NOMO-1 treated with dmso at 0.1 percent for 144 hours (cell line): ENCODE data around the gene PNCK.

Experiments used
- DNase-seq: peaks from one replicate; lab custom pipeline; 2025; ENCODE audit not compliant: unreplicated experiment; lab: John Stamatoyannopoulos, UW

The PNCK gene

DNA sequence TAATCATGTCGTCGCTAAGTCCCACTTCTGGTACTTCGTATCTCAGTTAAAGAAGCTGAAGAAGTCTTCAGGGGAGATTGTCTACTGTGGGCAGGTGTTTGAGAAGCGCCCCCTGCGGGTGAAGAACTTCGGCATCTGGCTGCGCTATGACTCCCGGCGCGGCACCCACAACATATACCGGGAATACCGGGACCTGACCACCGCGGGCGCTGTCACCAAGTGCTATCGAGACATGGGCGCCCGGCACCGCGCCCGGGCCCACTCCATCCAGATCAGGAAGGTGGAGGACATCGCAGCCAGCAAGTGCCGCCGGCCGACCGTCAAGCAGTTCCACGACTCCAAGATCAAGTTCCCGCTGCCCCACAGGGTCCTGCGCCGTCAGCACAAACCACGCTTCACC lies 11.3 kb downstream of the PNCK start:
- no peak for DNase-seq

GRCh38 chrX:153659268-153659667 lies 14.3 kb downstream of the PNCK start:
- DNase-seq = no peak

GRCh38 chrX:153657161-153657560 lies 16.5 kb downstream of the PNCK start:
- no peak for DNase-seq

GRCh38 chrX:153653556-153653955 lies 20.1 kb downstream of the PNCK start:
- DNase-seq = no peak

- DNase-seq = no peak
Observed at GRCh38 chrX:153651540-153652079, 22.0 kb downstream of the PNCK start.

GRCh38 chrX:153650959-153651358 lies 22.7 kb downstream of the PNCK start:
- no peak for DNase-seq

DNA sequence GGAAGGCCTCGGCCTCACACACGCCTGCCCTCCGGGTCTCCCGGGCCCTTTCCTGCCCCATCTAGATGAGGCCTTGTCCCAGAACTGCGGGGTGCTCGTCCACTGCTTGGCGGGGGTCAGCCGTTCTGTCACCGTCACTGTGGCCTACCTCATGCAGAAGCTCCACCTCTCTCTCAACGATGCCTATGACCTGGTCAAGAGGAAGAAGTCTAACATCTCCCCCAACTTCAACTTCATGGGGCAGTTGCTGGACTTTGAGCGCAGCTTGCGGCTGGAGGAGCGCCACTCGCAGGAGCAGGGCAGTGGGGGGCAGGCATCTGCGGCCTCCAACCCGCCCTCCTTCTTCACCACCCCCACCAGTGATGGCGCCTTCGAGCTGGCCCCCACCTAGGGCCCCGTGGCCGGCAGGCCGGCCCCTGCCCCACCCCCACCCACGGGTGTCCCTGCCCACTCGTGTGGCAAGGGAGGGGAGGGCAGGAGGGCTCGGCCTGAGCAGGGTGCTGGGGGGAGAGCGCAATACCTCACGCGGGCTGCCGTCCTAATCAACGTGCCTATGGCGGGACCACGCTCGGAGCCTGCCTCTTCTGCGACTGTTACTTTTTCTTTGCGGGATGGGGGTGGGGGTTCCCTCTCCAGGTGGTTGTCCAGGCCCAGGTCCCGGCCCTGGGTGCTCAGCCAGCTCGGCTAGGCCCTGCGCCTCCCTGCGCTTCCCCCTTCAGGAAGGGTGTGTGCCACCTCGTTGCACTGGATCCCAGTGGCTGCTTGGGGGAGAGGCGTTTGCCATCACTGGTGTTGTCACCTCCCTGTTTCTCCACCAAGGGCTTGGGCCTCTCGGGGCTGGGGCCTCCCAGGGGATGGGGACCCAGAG lies 23.5 kb downstream of the PNCK start:
- no peak for DNase-seq

GRCh38 chrX:153649178-153649914 lies 24.3 kb downstream of the PNCK start:
- peak; percentile 5 for DNase-seq

DNA sequence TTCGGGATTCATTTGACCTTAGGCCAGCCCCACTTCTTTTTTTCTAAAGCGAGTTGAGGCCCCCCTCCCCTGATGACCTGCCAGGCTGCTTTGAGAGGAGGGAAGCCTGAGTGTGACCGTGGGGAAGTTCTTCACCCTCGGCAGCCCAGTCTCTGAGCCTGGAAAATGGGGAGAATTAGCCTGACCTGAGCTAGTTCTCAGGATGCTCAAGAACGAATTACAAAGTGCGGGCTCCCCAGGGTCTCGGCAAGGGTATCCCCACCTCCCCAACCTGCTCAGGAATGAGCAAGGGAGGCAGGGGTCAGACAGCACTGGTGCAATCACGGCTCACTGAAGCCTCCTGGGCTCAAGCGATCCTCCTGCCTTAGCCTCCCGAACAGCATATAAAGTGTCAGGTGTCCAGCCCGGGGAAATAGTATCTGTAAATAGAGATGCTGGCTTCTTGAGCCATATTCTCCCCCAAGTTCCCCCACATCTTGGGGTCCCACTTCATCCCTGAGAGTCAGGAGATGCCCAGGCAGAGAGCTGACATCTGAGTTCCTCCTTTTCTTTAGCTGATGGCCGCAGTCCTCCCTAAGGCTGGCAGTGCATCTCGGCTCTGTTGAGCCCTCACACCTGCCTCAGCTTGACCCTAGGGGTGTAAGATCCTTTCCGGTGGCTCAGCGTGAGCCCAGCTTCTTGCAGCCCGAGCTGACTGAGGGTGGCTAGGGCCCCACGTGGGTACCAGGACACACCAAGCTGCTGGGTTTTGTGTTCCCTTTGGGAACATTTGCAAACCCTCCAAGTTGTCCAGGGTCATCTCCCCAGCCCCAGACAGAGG lies 25.0 kb downstream of the PNCK start:
- no peak for DNase-seq

GRCh38 chrX:153647461-153648357 lies 25.9 kb downstream of the PNCK start:
- DNase-seq = no peak

DNA sequence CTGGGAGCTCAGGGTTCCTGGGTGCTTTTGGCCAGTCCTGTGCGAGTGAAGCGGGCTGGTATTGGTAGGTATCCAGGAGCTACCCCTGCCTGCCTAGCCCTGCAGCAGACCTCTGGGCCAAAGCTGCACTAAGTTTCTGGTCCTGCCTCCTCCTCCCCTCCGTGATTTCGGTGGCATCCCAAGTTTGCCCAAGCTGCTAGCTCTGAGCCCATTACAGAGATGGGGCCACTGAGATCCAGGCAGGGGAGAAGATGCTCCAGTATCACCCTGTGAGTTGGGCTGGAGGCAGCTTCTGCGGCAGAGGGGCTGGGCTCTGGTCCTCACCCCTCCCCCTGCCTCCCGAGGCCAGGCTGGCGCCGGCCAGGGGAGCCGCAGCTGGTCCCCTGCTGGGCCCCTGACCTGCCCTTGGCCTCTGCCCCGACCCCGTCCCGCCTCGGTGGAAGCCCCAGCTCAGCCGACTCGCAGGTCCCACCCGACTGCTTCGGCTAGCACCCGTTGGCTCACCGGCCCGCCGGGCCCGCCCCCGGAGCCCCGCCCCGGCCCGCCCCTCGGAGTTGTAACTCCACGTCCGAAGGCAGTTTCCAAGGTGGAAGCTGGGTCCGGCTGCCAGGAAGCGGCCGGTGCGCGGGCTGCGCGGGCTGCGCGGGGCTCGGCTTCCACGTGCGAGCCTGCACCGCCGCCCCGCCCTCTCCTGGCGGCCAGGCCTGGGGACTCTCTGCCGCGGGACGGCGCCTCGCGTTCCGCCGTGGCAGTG lies 26.8 kb downstream of the PNCK start, which contains the start of gene DUSP9:
TSS of gene DUSP9 (plus strand) at position 584 of the 754 bp plus-strand sequence. CDS start 751 bp downstream, outside the sequence.
- no peak for DNase-seq

GRCh38 chrX:153645921-153646488 lies 27.6 kb downstream of the PNCK start:
- DNase-seq = no peak

DNA sequence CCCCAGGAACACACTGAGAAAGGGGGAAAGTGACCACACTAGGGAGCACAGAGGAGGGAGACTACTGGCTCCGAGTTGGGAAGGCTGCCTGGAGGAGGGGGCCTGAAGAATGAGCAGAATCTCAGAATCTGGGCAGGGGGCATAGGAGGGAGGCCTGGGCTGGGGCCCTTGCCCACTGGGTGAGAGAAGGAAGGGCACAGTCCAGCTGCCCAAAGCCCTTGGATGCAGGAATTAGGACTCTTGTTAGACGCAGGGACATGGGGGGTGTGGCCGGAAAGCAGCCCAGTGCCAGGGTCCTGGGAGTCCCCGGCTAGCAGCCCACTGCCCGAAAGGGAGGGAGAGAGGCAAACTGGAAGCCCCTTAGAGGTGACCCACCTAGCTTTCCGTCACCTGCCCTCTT lies 28.5 kb downstream of the PNCK start:
- DNase-seq = no peak

GRCh38 chrX:153644356-153645125 lies 29.1 kb downstream of the PNCK start:
- DNase-seq = no peak

- DNase-seq = no peak
Observed at GRCh38 chrX:153643431-153644351, 29.9 kb downstream of the PNCK start.

- DNase-seq = no peak
Observed at GRCh38 chrX:153642655-153643430, 30.8 kb downstream of the PNCK start.
